Ovary (tissue), 3 donors: ENCODE measurements around the gene MORF4L1.

Experiments used
- POLR2A ChIP-seq: fragments of 450-650 bp; IDR thresholded peaks from one replicate; pipeline ENCODE4 v1.6.1; 2017; ENCODE audit warnings: antibody characterized with exemption, mild to moderate bottlenecking, moderate library complexity
- TF ChIP-seq, protein P1 (sequence below), 3 donors: fragments of 450-650 bp in 2 of 3; fragments of 200-600 bp in 1 of 3; IDR thresholded peaks; one replicate each; pipeline versions ENCODE4 v1.5.1 to v1.8.0; 2016 to 2022; ENCODE audit warnings: antibody characterized with exemption in 3 of 3, mild to moderate bottlenecking in 1 of 3
- donor health status: DM: no; HTN: no; CAD: no.

DNA sequence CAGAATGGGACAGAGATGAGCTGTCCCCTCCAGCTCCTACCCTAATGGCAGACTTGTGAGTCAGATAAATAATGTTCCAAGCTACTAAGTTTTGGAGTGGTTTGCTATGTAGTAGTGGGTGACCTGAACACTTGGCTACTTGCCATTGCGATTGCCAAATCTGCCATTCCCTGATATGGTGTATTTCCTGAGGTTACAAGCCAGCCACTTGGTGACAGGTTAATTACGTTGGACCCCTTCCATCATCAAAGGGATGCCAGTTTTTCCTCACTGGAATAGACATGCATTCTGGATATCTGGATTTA, 33.6 kb downstream of the MORF4L1 start:
- TF ChIP-seq, protein P1, sequence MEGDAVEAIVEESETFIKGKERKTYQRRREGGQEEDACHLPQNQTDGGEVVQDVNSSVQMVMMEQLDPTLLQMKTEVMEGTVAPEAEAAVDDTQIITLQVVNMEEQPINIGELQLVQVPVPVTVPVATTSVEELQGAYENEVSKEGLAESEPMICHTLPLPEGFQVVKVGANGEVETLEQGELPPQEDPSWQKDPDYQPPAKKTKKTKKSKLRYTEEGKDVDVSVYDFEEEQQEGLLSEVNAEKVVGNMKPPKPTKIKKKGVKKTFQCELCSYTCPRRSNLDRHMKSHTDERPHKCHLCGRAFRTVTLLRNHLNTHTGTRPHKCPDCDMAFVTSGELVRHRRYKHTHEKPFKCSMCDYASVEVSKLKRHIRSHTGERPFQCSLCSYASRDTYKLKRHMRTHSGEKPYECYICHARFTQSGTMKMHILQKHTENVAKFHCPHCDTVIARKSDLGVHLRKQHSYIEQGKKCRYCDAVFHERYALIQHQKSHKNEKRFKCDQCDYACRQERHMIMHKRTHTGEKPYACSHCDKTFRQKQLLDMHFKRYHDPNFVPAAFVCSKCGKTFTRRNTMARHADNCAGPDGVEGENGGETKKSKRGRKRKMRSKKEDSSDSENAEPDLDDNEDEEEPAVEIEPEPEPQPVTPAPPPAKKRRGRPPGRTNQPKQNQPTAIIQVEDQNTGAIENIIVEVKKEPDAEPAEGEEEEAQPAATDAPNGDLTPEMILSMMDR (IDR thresholded peaks at IDR 0.05): no peak
- no peak for TF ChIP-seq POLR2A
